GM18951 (cell line): ENCODE results near the gene SLC12A2.

Source experiments
- POLR2A ChIP-seq: IDR thresholded peaks from 4 replicates; pipeline ENCODE4 v1.6.1; 2011; ENCODE audit warnings: mild to moderate bottlenecking; ENCODE audit not compliant: insufficient read length, insufficient read depth; ENCODE audit errors: extremely low read depth
- in situ Hi-C: fragments of 300-500 bp; cut with MboI; formaldehyde crosslinking; loops from one replicate; pipeline ENCODE4 v1.12.0; 2022; ENCODE audit warnings: low sequenced_read_pairs, mixed read lengths, inconsistent platforms; ENCODE audit not compliant: unreplicated experiment

The SLC12A2 gene

GRCh38 chr5:128105203-128105602, 21.6 kb downstream of the SLC12A2 start:
- in situ Hi-C loops, result no loop called here
- TF ChIP-seq POLR2A, result no peak

DNA sequence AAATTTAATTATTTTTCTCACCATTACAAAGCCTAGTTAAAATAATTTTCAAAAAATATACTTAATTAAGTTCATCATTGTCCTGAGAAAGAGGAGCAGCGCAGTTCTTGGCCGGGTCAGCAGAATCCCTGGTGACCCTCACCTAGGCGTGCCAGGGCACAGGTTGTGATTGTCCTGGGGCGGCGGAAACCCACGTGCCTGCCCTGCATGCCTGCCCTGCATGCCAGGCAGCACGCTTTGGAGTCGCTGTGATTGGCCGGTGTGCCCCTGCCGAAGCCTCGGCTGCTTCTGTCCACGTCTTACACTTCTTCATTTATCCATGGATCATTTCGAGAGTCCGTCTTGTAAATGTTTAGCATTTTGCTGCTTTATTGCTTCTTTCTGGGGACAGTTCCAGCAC, 25.6 kb downstream of the SLC12A2 start:
- in situ Hi-C loops, result no loop called here
- TF ChIP-seq POLR2A, result no peak

DNA sequence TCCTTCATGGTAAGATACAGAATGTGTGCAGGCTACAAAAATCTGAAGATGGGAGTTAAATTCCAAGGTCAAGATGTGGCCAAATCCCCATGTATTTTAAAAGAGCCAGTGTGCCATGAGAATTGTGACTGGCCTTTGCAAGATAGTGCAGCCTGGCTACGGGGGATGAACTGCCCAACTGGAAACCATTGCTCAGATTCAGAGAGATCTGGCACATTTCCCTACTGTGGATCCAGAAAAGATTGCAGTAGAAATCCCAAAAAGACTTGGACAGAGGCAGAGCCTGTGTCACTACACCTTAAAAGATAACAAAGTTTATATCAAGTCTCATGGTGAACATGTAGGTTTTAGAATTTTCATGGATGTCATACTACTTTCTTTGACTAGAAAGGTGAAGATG, 26.2 kb downstream of the SLC12A2 start:
- TF ChIP-seq POLR2A, result no peak
- in situ Hi-C loops, result no loop called here

DNA sequence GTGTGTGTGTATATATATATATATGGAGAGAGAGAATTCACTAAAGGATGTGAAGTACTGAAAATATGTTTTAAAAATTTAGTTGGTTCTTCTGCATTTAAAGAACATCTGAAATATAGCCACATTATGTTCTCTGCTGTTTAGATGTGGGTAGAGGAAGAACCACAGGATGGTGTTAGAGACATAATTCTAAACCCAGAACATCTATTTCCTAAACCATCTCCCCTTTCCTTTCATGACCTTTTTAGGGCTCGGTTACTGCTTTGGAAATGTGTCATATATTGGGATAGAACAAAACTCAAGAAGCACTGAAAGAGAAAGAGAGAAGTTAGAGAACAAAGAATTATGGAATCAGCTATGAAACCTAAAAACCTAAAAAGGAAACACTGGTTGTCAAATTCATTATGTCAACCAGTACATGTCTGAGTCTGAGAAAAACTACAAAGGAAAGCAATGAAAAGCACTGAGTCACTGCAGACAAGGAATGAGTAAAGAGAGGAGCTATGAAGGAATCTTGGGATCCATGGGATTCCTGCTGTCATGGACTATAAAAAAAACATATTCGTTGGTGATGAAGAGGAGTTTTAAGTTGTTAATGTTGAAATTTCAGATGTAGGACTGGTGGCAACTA, 28.4 kb downstream of the SLC12A2 start:
- TF ChIP-seq POLR2A, result no peak
- in situ Hi-C loops, result no loop called here

DNA sequence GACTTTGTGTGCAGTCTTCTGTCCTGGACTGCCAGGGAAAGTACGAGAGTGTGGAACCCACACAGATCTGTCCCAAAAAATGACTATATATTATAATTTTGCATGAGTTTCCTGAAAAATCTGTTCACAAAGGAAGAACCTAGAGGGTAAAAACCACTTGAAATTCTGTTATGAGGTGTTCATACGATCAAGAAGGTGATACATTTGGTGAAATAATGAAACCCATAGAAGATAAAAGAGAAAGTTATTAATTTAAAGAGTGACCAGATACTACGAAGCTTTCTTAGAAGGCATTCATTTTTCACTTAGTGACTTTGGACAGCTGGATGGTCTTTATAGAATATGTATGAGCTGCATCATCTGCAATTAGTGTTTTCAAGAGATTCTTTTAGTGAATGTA, 32.9 kb downstream of the SLC12A2 start:
- in situ Hi-C loops, result no loop called here
- TF ChIP-seq POLR2A, result no peak

GRCh38 chr5:128118214-128118613, 34.6 kb downstream of the SLC12A2 start:
- TF ChIP-seq POLR2A, result no peak
- in situ Hi-C loops, result no loop called here

DNA sequence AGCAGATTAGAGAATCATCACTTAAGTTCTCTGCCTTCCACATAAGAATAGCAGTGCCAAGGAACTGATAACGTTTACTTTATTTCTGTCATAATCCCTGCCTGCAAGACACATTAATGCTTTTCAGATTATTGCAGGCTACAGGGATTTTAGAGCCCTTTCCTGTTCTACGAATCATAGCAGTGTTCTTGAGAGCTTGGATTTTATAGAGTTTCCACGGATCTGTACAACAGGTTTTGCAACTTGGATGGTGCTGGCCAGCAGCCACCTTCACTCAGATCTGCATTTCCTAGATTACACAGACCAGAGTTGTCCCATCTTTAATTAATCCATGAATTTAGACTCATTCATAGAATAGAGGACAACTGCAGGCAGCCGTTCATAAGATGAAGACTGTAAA, 38.1 kb downstream of the SLC12A2 start:
- in situ Hi-C loops, result no loop called here
- TF ChIP-seq POLR2A, result no peak

DNA sequence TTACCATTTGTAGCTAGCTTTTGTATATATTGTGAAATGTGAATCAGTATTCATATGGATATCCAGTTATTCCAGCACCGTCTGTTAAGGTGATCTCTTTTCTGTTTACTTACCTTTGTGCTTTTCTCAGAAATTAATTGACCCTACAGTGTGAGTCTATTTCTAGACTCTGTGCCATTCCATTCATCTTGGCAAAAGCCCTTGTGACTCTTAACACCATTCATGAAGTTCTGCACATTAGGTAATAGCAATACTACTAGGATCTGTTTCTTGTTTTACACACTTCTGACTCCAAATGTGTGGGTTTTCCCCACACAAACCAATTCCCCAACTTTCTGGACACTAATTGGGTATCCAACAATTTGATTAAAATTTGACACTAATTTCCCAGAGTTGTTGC, 40.4 kb downstream of the SLC12A2 start:
- TF ChIP-seq POLR2A, result no peak
- in situ Hi-C loops, result no loop called here

DNA sequence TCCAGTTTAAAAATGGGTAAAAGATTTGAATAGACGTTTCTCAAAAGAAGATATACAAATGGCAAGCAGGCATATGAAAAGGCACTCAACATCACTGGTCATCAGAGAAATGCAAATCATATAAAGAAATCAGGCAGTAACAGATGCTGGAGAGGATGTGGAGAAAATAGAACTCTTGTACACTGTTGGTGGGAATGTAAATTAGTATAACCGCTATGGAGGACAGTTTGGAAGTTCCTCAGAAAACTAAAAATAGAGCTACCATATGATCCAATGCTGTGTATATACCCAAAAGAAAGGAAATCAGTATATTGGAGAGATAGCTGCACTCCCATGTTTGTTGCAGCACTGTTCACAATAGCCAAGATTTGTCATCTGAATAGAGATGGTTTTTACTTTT, 42.7 kb downstream of the SLC12A2 start:
- in situ Hi-C loops, result no loop called here
- TF ChIP-seq POLR2A, result no peak

DNA sequence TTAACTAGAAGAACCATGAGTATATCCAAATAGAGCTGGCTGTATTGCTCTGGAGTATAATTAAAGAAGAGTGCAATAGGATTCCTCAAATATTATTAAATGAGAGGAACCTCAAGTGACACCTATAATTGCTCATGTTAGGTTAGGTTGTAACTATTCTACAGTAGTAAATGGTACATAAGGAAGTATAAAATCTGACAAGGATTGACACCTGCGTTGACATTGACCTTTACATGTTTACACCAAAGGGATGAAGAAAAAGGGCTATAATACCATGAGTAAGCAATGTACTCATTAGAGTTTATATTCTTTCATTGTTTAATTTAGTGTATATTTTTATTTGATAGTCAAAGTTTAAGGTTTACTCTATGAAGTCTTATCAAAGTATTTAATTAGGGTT, 48.9 kb downstream of the SLC12A2 start:
- in situ Hi-C loops, result no loop called here
- no peak for TF ChIP-seq POLR2A

- in situ Hi-C loops, result no loop called here
Observed at GRCh38 chr5:128135286-128135685, 51.7 kb downstream of the SLC12A2 start.

DNA sequence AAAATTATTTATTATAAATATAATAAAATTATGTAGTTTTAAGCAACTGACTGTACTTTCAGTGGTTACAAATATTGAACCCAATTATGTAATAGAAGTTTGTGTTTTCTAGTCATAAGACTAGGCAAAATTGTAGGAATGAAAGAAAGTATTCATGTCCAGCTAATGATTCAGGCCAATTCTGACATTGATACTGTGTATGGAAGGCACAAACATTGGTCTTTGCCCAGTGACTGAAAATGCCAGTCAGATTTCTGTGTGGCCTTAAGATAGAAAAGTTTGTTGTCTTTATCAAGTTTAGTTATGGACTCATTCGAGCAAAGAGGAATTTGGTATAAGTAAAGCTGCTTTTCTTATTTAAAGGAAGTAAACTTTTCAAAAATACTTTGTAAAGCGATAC, 60.3 kb downstream of the SLC12A2 start:
- TF ChIP-seq POLR2A, result no peak
- in situ Hi-C loops, result no loop called here

More at GRCh38 chr5:128135286-128135685, 51.7 kb downstream of the SLC12A2 start:
- no peak for TF ChIP-seq POLR2A

GRCh38 chr5:128144491-128144890, 60.9 kb downstream of the SLC12A2 start:
- in situ Hi-C loops, result no loop called here
- no peak for TF ChIP-seq POLR2A

DNA sequence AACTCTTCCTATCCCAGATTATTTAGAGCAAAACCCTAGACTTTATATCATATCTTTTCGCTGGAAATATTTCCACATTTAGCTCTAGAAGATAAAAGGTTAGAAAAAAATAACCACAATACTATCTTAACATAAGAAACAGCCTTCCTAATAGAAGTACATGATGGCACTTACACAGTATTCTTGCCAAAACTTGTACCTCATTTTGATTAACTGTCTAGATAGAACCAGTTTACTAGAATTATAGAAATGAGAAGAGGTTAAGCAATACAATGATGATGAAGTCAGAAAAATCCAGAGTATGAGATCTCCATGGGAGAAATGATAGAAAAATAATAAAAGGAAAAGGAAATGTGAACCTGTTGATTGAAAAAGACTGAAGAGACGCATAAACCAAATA, 63.1 kb downstream of the SLC12A2 start:
- in situ Hi-C loops, result no loop called here
- TF ChIP-seq POLR2A, result no peak

GRCh38 chr5:128154943-128155342, 71.4 kb downstream of the SLC12A2 start:
- no peak for TF ChIP-seq POLR2A
- in situ Hi-C loops, result no loop called here
